ENCODE results near the gene TEX9.

TEX9 gene

DNA sequence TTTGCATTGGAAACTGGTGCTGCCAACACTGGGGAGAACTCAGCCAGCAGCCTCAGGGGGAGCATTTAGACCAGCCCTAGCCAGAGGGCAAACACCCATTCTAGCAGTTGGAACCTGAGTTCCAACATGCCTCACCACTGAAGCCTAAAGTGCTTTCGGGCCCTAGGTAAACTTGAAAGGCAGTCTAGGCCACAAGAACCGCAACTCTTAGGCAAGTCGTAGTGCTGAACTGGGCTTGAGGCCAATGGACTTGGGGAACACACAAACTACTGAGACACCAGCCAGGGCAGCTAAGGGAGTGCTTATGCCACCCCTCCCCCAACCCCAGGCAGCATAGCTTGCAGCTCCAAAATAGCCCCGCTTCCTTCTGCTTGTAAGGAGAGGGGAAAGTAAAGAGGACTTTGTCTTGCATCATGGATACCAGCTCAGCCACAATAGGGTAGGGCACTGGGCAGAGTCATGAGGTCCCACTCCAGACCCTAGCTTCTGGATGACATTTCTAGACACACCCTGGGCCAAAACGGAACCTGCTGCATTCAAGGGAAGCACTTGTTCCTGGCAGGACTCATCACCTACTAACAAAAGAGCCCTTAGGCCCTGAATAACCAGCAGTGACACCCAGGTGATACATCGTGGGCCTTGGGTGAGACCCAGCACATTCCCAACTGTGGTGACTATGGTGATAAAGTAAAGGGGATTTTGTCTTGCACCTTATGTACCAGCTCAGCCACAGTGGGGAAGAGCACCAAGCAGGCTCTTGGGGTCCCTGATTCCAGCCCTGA lies 37.3 kb upstream of the TEX9 start:
- ChIA-PET POLR2A (ENCODE audit: low non-redundant PET) (no interaction called here), CTCF (no interaction called here)
- DNase-seq (ENCODE audit: low spot score), result peak; percentile 58
- H3K27ac ChIP-seq, result no peak overlapping the region
- TF ChIP-seq, protein P1, sequence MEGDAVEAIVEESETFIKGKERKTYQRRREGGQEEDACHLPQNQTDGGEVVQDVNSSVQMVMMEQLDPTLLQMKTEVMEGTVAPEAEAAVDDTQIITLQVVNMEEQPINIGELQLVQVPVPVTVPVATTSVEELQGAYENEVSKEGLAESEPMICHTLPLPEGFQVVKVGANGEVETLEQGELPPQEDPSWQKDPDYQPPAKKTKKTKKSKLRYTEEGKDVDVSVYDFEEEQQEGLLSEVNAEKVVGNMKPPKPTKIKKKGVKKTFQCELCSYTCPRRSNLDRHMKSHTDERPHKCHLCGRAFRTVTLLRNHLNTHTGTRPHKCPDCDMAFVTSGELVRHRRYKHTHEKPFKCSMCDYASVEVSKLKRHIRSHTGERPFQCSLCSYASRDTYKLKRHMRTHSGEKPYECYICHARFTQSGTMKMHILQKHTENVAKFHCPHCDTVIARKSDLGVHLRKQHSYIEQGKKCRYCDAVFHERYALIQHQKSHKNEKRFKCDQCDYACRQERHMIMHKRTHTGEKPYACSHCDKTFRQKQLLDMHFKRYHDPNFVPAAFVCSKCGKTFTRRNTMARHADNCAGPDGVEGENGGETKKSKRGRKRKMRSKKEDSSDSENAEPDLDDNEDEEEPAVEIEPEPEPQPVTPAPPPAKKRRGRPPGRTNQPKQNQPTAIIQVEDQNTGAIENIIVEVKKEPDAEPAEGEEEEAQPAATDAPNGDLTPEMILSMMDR (conservative IDR thresholded peaks at IDR 0.05; ENCODE audit: low read depth), result no peak

DNA sequence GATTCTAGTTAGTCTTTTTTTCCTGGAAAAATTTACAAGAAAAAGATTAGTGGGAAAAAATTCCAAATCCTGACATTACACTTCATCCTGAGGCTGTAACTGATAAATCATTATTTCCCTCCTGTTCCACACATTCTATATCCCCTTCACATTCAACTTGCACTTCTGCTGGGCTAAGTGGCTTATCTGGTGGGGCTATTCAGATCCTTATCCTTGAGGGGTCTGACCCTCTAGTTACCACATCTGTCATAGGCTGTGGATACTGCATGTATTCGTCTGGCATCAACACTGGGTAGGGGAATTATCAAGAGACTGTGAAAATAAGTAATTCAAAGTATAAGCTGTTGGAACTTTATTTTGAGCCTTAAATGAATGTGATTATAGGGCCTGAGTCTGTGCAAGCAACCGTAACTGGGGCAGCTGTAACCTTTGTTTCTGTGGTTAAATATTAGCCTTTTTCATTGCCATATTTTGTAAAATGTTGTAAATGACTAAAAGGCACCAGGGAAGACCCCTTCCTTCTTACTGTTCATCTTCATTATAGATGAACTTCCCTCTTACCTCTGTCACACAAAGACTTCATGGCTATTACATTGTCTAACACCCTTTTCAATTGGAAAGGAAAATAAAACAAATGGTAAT lies 28.0 kb upstream of the TEX9 start:
- DNase-seq (ENCODE audit: low spot score), result no peak
- CTCF ChIA-PET, result no interaction called here
- H3K27ac ChIP-seq, result no peak overlapping the region
- POLR2A ChIA-PET (ENCODE audit: low non-redundant PET), result no interaction called here
- TF ChIP-seq, protein P1 (conservative IDR thresholded peaks at IDR 0.05; ENCODE audit: low read depth), result no peak

DNA sequence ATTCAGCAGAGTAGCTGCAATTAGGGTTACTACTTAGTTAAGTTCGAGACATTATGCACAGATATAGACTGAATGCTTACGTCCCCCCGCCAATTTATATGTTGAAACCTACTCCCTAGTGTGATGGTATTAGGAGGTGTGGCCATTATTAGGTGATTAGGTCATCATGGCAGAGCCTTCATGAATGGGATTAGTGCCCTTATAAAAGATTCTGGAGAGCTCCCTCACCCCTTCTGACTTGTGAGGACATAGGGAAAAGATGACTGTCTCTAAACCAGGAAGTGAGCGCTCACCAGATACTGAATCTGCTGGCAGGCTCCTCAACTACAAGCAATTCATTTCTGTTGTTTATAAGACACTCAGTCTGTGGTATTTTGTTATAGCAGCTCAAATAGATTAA lies 25.6 kb upstream of the TEX9 start:
- no peak for DNase-seq (ENCODE audit: low spot score)
- POLR2A ChIA-PET (ENCODE audit: low non-redundant PET), result no interaction called here

DNA sequence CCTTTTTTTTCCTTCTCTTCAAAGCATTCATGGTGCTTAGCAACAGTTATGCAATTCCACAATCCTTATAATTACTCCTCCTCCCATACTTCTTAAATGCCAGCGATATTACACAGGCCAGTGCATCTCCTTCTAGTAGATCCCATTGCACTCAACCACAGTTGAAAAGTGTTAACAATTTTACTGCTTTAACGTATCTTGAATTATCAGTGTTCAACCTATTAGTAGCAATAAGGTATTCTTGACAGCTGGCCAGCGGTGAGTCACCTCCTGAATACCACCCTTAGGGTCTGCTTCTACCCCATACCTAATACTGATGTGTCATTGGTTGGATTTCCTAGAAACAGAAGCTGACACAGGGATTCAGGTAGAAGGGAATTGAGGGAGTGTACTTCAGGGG lies 24.0 kb upstream of the TEX9 start:
- TF ChIP-seq, protein P1 (conservative IDR thresholded peaks at IDR 0.05; ENCODE audit: low read depth), result no peak
- CTCF ChIA-PET, result interaction anchor here (0.5 kb wide), 1 partner anchor 37 kb away, joined by 3 read pairs; no protein-coding TSS in a partner anchor
- DNase-seq (ENCODE audit: low spot score), result peak; percentile 70
- no peak overlapping the region for H3K27ac ChIP-seq
- POLR2A ChIA-PET (ENCODE audit: low non-redundant PET), result no interaction called here

More for the DNA sequence above, 25.6 kb upstream of the TEX9 start:
- CTCF ChIA-PET, result interaction anchor here (0.5 kb wide), 1 partner anchor 72 kb away, joined by 3 read pairs; no protein-coding TSS in a partner anchor
- no peak overlapping the region for H3K27ac ChIP-seq
- TF ChIP-seq, protein P1 (conservative IDR thresholded peaks at IDR 0.05; ENCODE audit: low read depth), result no peak

DNA sequence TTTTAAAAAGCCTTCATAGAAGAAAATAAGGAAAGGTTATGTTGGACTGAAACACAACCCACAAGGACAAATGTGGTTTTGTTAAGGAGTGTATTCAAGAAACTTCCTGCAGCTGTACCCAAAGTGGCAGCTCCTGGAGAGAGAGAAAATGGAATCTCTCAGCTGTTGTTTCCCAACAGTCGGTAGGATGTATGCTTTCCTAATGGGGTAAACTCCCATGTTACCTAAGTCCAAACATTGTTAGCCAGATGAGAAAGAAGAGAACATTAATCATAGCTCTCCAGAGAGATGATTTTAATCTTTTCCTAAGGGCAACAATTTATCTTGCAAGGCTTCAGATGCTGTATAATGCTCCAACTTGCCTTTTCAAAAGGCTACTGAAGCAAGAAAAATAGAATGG lies 22.6 kb upstream of the TEX9 start:
- POLR2A ChIA-PET (ENCODE audit: low non-redundant PET), result no interaction called here

DNA sequence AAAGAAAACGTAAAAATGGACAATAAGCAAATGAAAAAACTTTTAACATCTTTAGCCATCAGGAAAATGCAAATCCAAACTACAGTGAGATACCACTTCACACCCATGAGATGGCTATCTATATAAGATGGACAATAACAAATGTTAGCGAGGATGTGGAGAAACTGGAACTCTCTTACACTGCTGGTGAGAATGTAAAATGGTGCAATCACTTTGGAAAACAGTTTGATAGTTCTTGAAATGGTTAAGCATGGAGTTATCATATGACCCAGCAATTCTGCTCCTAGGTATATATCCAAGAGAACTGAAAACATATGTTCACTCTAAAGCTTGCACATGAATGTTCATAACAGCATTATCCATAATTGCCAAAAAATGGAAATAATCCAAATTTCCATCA lies 21.3 kb upstream of the TEX9 start:
- no peak overlapping the region for H3K27ac ChIP-seq
- TF ChIP-seq, protein P1 (conservative IDR thresholded peaks at IDR 0.05; ENCODE audit: low read depth), result no peak
- ChIA-PET POLR2A (ENCODE audit: low non-redundant PET) (no interaction called here), CTCF (no interaction called here)
- DNase-seq (ENCODE audit: low spot score), result no peak

More for the DNA sequence above, 22.6 kb upstream of the TEX9 start:
- no peak overlapping the region for H3K27ac ChIP-seq
- CTCF ChIA-PET, result no interaction called here
- DNase-seq (ENCODE audit: low spot score), result no peak
- TF ChIP-seq, protein P1 (conservative IDR thresholded peaks at IDR 0.05; ENCODE audit: low read depth), result no peak

Data from RWPE1 (cell line).